Right lobe of liver (tissue), 6 donors: ENCODE measurements around the gene SYNE2. TPM values are rescaled to one million over a fixed set of nuclear protein-coding genes. Genes with fewer than 3 reads are reported as not detected.

Experiments used
- ATAC-seq, 4 donors: fragments of 200-7000 bp; cut with Tn5 transposase; one replicate each; pipeline ENCODE4 v1.9.1; 2020; ENCODE audit warnings: mild to moderate bottlenecking in 4 of 4, moderate library complexity in 4 of 4
- DNase-seq, 3 donors: peaks; one replicate each; pipeline ENCODE4 v3.0.0-alpha.2; 2020
- H3K27ac ChIP-seq, 3 donors: fragments of 200-600 bp; one replicate each; pipeline ENCODE4 v1.8.0; 2022
- H3K27me3 ChIP-seq, 2 donors: fragments of 200-600 bp; one replicate each; pipeline ENCODE4 v1.8.0; 2022
- H3K36me3 ChIP-seq, 4 donors: fragments of 200-600 bp; sonication (generic) in 1 of 4; one replicate each; pipeline versions ENCODE4 v1.5.1 to v1.8.0; 2017 to 2022; ENCODE audit warnings: control low read depth in 1 of 4
- H3K4me1 ChIP-seq, 4 donors: fragments of 200-600 bp; sonication (generic) in 1 of 4; one replicate each; pipeline versions ENCODE4 v1.5.1 to v1.8.0; 2017 to 2022; ENCODE audit warnings: control low read depth in 1 of 4
- H3K4me3 ChIP-seq, 3 donors: fragments of 200-600 bp; one replicate each; pipeline ENCODE4 v1.8.0; 2022
- H3K9me3 ChIP-seq, 4 donors: fragments of 200-600 bp; sonication (generic) in 1 of 4; one replicate each; pipeline versions ENCODE4 v1.5.1 to v1.8.0; 2017 to 2022; ENCODE audit warnings: control low read depth in 1 of 4
- CTCF ChIP-seq, 4 donors: fragments of 200-600 bp in 3 of 4; fragments of 450-650 bp in 1 of 4; IDR thresholded peaks; one replicate each; pipeline versions ENCODE4 v1.5.1 to v1.8.0; 2016 to 2022; ENCODE audit warnings: antibody characterized with exemption in 4 of 4, mild to moderate bottlenecking in 2 of 4
- POLR2A ChIP-seq: fragments of 450-650 bp; IDR thresholded peaks from one replicate; pipeline ENCODE4 v1.6.1; 2017; ENCODE audit warnings: antibody characterized with exemption, mild to moderate bottlenecking
- WGBS: methylation state at CpG from one replicate; pipeline ENCODE4 v1.1.6; 2018; ENCODE audit warnings: low coverage, low lambda C conversion rate; ENCODE audit not compliant: insufficient coverage; ENCODE audit errors: missing lambda C conversion rate; 5-methylcytosine and 5-hydroxymethylcytosine counted together
- intact Hi-C, 2 donors: fragments of 100-400 bp; cut with DNase I; formaldehyde crosslinking; loops; one replicate each; pipeline versions ENCODE4 v1.11.2 to v1.14.1; 2022
- total RNA-seq, 6 experiments: library from RNA; depleted of rRNA in 2 of 6; stranded (reverse); fragments of >200 nt in 2 of 6; fragmentation: NEBNext Ultra II Directional in 3 of 6; extraction: Animal tissue kit (Norgen Biotek cat#: 25700) in 3 of 6; gene quantifications; one replicate each; pipeline versions ENCODE4 v1.1.0 to v1.2.4, GENCODE V29; 2016 to 2023
- donor health status: DM: no; HTN: yes; CAD: no.
- donor health status: DM: no; HTN: no; CAD: no.
- donor health status: DM: no; HTN: no; CAD: no.
- donor health status: DM: no; HTN: yes; CAD: no.
- donor health status: DM: no; HTN: yes; CAD: no.

SYNE2 gene
- total RNA-seq, 6 experiments from 2014 or later: 34.6 to 118 (median 47.8) TPM

DNA sequence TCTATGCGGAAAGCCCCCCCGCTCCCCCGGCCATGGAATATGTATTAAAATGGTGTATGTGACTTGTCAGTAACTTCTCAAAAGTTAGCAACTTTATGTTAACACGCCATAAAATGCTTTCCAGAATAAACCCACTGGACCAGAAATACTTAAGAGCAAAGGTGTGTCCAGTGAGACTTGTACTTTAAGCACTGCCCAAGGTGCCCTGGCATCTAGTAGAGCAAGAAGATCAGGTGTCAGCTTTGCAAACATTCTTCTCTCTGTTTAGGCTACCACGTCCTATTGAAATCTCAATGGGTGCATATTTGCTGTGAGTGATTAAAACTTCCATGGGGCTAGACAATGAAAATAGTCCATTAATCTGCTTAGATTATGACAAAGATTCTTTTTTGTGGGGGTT lies 240.1 kb downstream of the SYNE2 start:
- DNase-seq: no peak
- ATAC-seq: no peak
- no peak overlapping the region for H3K27ac ChIP-seq
- H3K4me3 ChIP-seq: no peak overlapping the region
- H3K36me3 ChIP-seq: no peaks in the 10 kb centered on the region
- TF ChIP-seq CTCF (IDR thresholded peaks at IDR 0.05) (no peak), POLR2A (no peak)
- intact Hi-C loops: no loop called here
- no peaks in the 10 kb centered on the region for H3K9me3 ChIP-seq
- no peaks in the 10 kb centered on the region for H3K27me3 ChIP-seq
- H3K4me1 ChIP-seq: peaks cover 0 to 11% (median 0%) of the 10 kb centered on the region in 4 donors
- 64% methylated on average over 5 of the region's 5 CpGs for WGBS

- DNase-seq (no peak), ATAC-seq (no peak)
- Histone ChIP-seq H3K4me1 (no peaks in the 10 kb centered on the region), H3K4me3 (no peak overlapping the region), H3K36me3 (no peaks in the 10 kb centered on the region), H3K9me3 (no peaks in the 10 kb centered on the region), H3K27me3 (no peaks in the 10 kb centered on the region), H3K27ac (no peak overlapping the region)
- intact Hi-C loops: no loop called here
- 89% methylated on average over 1 of the region's 3 CpGs for WGBS
- no peak for TF ChIP-seq CTCF (IDR thresholded peaks at IDR 0.05)
- TF ChIP-seq POLR2A: no peak
Observed at GRCh38 chr14:64095620-64096019, 242.8 kb downstream of the SYNE2 start.

DNA sequence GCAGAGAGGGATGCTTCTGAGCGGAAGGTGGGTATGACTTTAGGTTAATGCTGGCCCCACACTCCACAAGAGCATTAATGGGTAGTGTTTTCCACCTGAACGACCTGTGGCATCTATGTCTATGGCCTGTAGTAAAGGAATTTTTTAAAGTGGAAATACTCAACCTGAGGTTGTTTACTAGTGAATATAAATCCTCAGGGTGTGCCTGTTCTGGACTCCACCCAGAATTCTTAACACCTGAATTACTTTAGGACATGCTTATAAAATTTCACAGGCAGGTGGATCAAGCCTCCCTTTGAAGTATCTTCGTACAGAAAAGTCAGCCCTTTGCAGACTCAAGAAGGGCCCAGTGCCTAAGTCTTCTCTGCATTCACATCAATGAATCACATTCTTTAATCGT lies 245.3 kb downstream of the SYNE2 start:
- DNase-seq: no peak

DNA sequence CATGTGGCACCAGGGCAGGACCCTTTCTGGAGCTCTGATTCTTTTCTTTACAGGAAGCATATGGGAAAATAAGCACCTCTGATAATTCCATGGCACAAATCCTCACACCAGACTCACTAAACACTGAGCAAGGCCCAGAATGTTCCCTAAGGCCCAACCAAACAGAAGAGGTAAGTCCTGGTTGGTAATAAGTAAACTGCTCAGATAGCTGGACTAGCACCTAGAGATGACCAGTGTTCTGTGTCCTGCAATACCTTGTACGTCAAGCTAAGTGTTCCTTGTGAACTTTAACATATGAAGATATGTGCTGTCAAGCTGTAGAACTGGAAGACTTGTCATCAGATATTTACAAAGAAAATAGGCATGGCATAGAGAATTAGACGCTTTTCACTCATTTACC lies 254.6 kb downstream of the SYNE2 start:
- H3K36me3 ChIP-seq: peaks cover 0 to 4% (median 0%) of the 10 kb centered on the region in 4 donors
- WGBS: 86% methylated on average over 2 of the region's 2 CpGs
- no peak for ATAC-seq

More for the DNA sequence above, 245.3 kb downstream of the SYNE2 start:
- WGBS: 71% methylated on average over 3 of the region's 4 CpGs
- H3K36me3 ChIP-seq: no peaks in the 10 kb centered on the region
- H3K27me3 ChIP-seq: no peaks in the 10 kb centered on the region
- no peaks in the 10 kb centered on the region for H3K9me3 ChIP-seq
- no peak for TF ChIP-seq POLR2A
- TF ChIP-seq CTCF (IDR thresholded peaks at IDR 0.05): no peak
- intact Hi-C loops: no loop called here
- ATAC-seq: no peak
- H3K4me1 ChIP-seq: no peaks in the 10 kb centered on the region
- no peak overlapping the region for H3K4me3 ChIP-seq
- no peak overlapping the region for H3K27ac ChIP-seq

More for the DNA sequence above, 254.6 kb downstream of the SYNE2 start:
- H3K9me3 ChIP-seq: no peaks in the 10 kb centered on the region
- H3K4me1 ChIP-seq: peaks cover 0 to 36% (median 7%) of the 10 kb centered on the region in 4 donors
- TF ChIP-seq POLR2A (no peak), CTCF (IDR thresholded peaks at IDR 0.05) (no peak)
- DNase-seq: no peak
- H3K4me3 ChIP-seq: no peak overlapping the region
- no peak overlapping the region for H3K27ac ChIP-seq
- intact Hi-C loops: no loop called here
- no peaks in the 10 kb centered on the region for H3K27me3 ChIP-seq
